Ishikawa (cell line): ENCODE results near the gene BPIFA1.

Experiments used
- CEBPB ChIP-seq: IDR thresholded peaks from 2 replicates; pipeline ENCODE4 v1.6.1; 2012
- CREB1 ChIP-seq: IDR thresholded peaks from 2 replicates; pipeline ENCODE4 v1.6.1; 2012; ENCODE audit warnings: low read depth
- EGR1 ChIP-seq: IDR thresholded peaks from 2 replicates; pipeline ENCODE4 v1.6.1; 2012
- EP300 ChIP-seq: IDR thresholded peaks from 2 replicates; pipeline ENCODE4 v1.6.1; 2012; ENCODE audit warnings: borderline replicate concordance
- FOXM1 ChIP-seq: IDR thresholded peaks from 2 replicates; pipeline ENCODE4 v1.6.1; 2012; ENCODE audit warnings: low read depth, borderline replicate concordance
- MAX ChIP-seq: IDR thresholded peaks from 2 replicates; pipeline ENCODE4 v1.6.1; 2012
- NFIC ChIP-seq: IDR thresholded peaks from 2 replicates; pipeline ENCODE4 v1.6.1; 2012
- RAD21 ChIP-seq: IDR thresholded peaks from 2 replicates; pipeline ENCODE4 v1.6.1; 2012; ENCODE audit warnings: low read depth
- REST ChIP-seq: IDR thresholded peaks from 2 replicates; pipeline ENCODE4 v1.6.1; 2012; ENCODE audit warnings: low read depth, mild to moderate bottlenecking
- TAF1 ChIP-seq: IDR thresholded peaks from 2 replicates; pipeline ENCODE4 v1.6.1; 2012; ENCODE audit warnings: low read depth, mild to moderate bottlenecking
- TCF12 ChIP-seq: IDR thresholded peaks from 2 replicates; pipeline ENCODE4 v1.6.1; 2012; ENCODE audit warnings: low read depth
- TEAD4 ChIP-seq: IDR thresholded peaks from 2 replicates; pipeline ENCODE4 v1.6.1; 2012
- USF1 ChIP-seq: IDR thresholded peaks from 2 replicates; pipeline ENCODE4 v1.6.1; 2012
- YY1 ChIP-seq: IDR thresholded peaks from 2 replicates; pipeline ENCODE4 v1.6.1; 2012; ENCODE audit warnings: low read depth
- ZBTB7A ChIP-seq: IDR thresholded peaks from 2 replicates; pipeline ENCODE4 v1.6.1; 2012; ENCODE audit warnings: low read depth

Gene BPIFA1

GRCh38 chr20:33262658-33263065, 26.9 kb downstream of the BPIFA1 start:
- TF ChIP-seq EP300 (no peak), FOXM1 (no peak), TCF12 (no peak), RAD21 (peak; percentile 87), EGR1 (no peak)

GRCh38 chr20:33263784-33264183, 28.0 kb downstream of the BPIFA1 start:
- TF ChIP-seq EP300 (no peak), CREB1 (no peak), USF1 (no peak), TEAD4 (no peak), NFIC (no peak), CEBPB (no peak), MAX (no peak), ZBTB7A (no peak), TCF12 (no peak), FOXM1 (no peak), YY1 (no peak), EGR1 (no peak), TAF1 (no peak), REST (no peak)

GRCh38 chr20:33267701-33268100, 31.9 kb downstream of the BPIFA1 start:
- no peak for TF ChIP-seq REST
- no peak for TF ChIP-seq TAF1
- no peak for TF ChIP-seq CEBPB

GRCh38 chr20:33272155-33272873, 36.5 kb downstream of the BPIFA1 start:
- TF ChIP-seq ZBTB7A: no peak
- TF ChIP-seq RAD21: no peak
- TF ChIP-seq USF1: no peak
- no peak for TF ChIP-seq MAX
- no peak for TF ChIP-seq TCF12
- TF ChIP-seq YY1: no peak
- no peak for TF ChIP-seq NFIC
- TF ChIP-seq CREB1: no peak
- no peak for TF ChIP-seq REST
- TF ChIP-seq FOXM1: no peak
- no peak for TF ChIP-seq TEAD4
- TF ChIP-seq CEBPB: no peak
- TF ChIP-seq EGR1: no peak
- TF ChIP-seq EP300: no peak
- no peak for TF ChIP-seq TAF1
